Stimulated activated naive B cell treated with anti-CD40 and anti-IgM and Interleukin-4, amounts not matched to agents 10 μg/mL and 1 μg/mL and 100 μg/mL, for 72 hours (primary cell): ENCODE data around the gene NDUFA12.

Experiments
- ATAC-seq, 2 donors: fragments of 150-1000 bp; cut with Tn5 transposase; replicated peaks; 2 replicates each; pipeline ENCODE4 v1.10.0; 2021; ENCODE audit warnings: moderate library complexity in 1 of 2
- DNase-seq: peaks from one replicate; pipeline ENCODE4 v3.0.0; 2021
- H3K27ac Mint-ChIP-seq: one replicate; pipeline ENCODE4 v1.8.0; 2022; ENCODE audit warnings: mild to moderate bottlenecking, mixed read lengths
- H3K27me3 Mint-ChIP-seq, 2 donors: one replicate each; pipeline ENCODE4 v1.8.0; 2022; ENCODE audit warnings: mixed read lengths in 2 of 2
- H3K36me3 Mint-ChIP-seq, 2 donors: one replicate each; pipeline ENCODE4 v1.8.0; 2022; ENCODE audit warnings: mixed read lengths in 2 of 2, mild to moderate bottlenecking in 1 of 2
- H3K4me1 Mint-ChIP-seq, 2 donors: one replicate each; pipeline ENCODE4 v1.8.0; 2022; ENCODE audit warnings: mixed read lengths in 2 of 2, mild to moderate bottlenecking in 1 of 2
- H3K4me3 Mint-ChIP-seq, 2 donors: one replicate each; pipeline ENCODE4 v1.8.0; 2022; ENCODE audit warnings: mild to moderate bottlenecking in 2 of 2, mixed read lengths in 2 of 2, moderate library complexity in 1 of 2
- H3K9me3 Mint-ChIP-seq, 2 donors: one replicate each; pipeline ENCODE4 v1.8.0; 2022; ENCODE audit warnings: mixed read lengths in 2 of 2, mild to moderate bottlenecking in 1 of 2

NDUFA12 gene

GRCh38 chr12:95003213-95003920 is at the start of gene NDUFA12:
TSS of gene NDUFA12 (minus strand) at chr12:95003697. CDS start at chr12:95003680, 17 bp downstream.
- DNase-seq = peak; percentile 94
- ATAC-seq = peak; percentile 99
- H3K9me3 Mint-ChIP-seq = peaks cover 5 to 7% of the 10 kb centered on the region in 2 donors
- H3K36me3 Mint-ChIP-seq = peaks cover 27 to 34% of the 10 kb centered on the region in 2 donors
- peak within 1 kb of the TSS; percentile 87 to 94 for H3K4me3 Mint-ChIP-seq
- peak within 1 kb of the TSS; percentile 97 for H3K27ac Mint-ChIP-seq
- H3K4me1 Mint-ChIP-seq = peaks cover 21 to 30% of the 10 kb centered on the region in 2 donors
- H3K27me3 Mint-ChIP-seq = no peaks in the 10 kb centered on the region

- Mint-ChIP-seq H3K27me3 (no peaks in the 10 kb centered on the region), H3K9me3 (no peaks in the 10 kb centered on the region), H3K4me1 (peaks cover 1 to 5% of the 10 kb centered on the region in 2 donors), H3K4me3 (no peak overlapping the region), H3K27ac (no peak overlapping the region), H3K36me3 (peaks cover 24 to 26% of the 10 kb centered on the region in 2 donors)
- no peak for DNase-seq
- no peak for ATAC-seq
These were observed 47.7 kb upstream of the NDUFA12 start for GRCh38 chr12:95051241-95051640.

- Mint-ChIP-seq H3K4me3 (no peak overlapping the region), H3K27ac (no peak overlapping the region), H3K9me3 (no peaks in the 10 kb centered on the region), H3K36me3 (peaks cover 22 to 25% of the 10 kb centered on the region in 2 donors), H3K4me1 (peaks cover 3 to 7% of the 10 kb centered on the region in 2 donors), H3K27me3 (no peaks in the 10 kb centered on the region)
- ATAC-seq (no peak), DNase-seq (no peak)
These were observed 34.4 kb upstream of the NDUFA12 start for GRCh38 chr12:95037906-95038305.

- ATAC-seq (no peak), DNase-seq (no peak)
- Mint-ChIP-seq H3K27ac (no peak overlapping the region), H3K4me1 (peaks cover 3 to 7% of the 10 kb centered on the region in 2 donors), H3K36me3 (peaks cover 16 to 17% of the 10 kb centered on the region in 2 donors), H3K4me3 (no peak overlapping the region), H3K27me3 (no peaks in the 10 kb centered on the region), H3K9me3 (no peaks in the 10 kb centered on the region)
These were observed 31.3 kb upstream of the NDUFA12 start for GRCh38 chr12:95034750-95035149.

- H3K9me3 Mint-ChIP-seq = no peaks in the 10 kb centered on the region
- H3K27ac Mint-ChIP-seq = no peak overlapping the region
- DNase-seq (no peak), ATAC-seq (peak in 1 of 2 donors; percentile 58)
- peaks cover 9 to 26% of the 10 kb centered on the region in 2 donors for H3K36me3 Mint-ChIP-seq
- peaks cover 4 to 9% of the 10 kb centered on the region in 2 donors for H3K4me1 Mint-ChIP-seq
- no peaks in the 10 kb centered on the region for H3K27me3 Mint-ChIP-seq
- H3K4me3 Mint-ChIP-seq = no peak overlapping the region
These were observed 19.0 kb upstream of the NDUFA12 start for GRCh38 chr12:95022477-95022876.

- DNase-seq (no peak), ATAC-seq (peak; percentile 67 to 68)
- H3K9me3 Mint-ChIP-seq = peaks cover 5 to 6% of the 10 kb centered on the region in 2 donors
- no peak overlapping the region for H3K27ac Mint-ChIP-seq
- peaks cover 8 to 29% of the 10 kb centered on the region in 2 donors for H3K36me3 Mint-ChIP-seq
- no peaks in the 10 kb centered on the region for H3K27me3 Mint-ChIP-seq
- peaks cover 7 to 13% of the 10 kb centered on the region in 2 donors for H3K4me1 Mint-ChIP-seq
- no peak overlapping the region for H3K4me3 Mint-ChIP-seq
These were observed 14.0 kb upstream of the NDUFA12 start for GRCh38 chr12:95017482-95017881.

GRCh38 chr12:95016120-95016519 is 12.6 kb upstream of the NDUFA12 start:
- Mint-ChIP-seq H3K36me3 (peaks cover 8 to 26% of the 10 kb centered on the region in 2 donors), H3K27me3 (no peaks in the 10 kb centered on the region), H3K27ac (no peak overlapping the region), H3K4me3 (no peak overlapping the region), H3K9me3 (peaks cover 6 to 7% of the 10 kb centered on the region in 2 donors), H3K4me1 (peaks cover 11 to 14% of the 10 kb centered on the region in 2 donors)
- ATAC-seq (no peak), DNase-seq (no peak)

GRCh38 chr12:95014554-95014953 is 11.1 kb upstream of the NDUFA12 start:
- Mint-ChIP-seq H3K27ac (peak overlapping the region; percentile 37), H3K4me3 (no peak overlapping the region), H3K36me3 (peaks cover 16 to 32% of the 10 kb centered on the region in 2 donors), H3K4me1 (peaks cover 18 to 29% of the 10 kb centered on the region in 2 donors), H3K27me3 (no peaks in the 10 kb centered on the region), H3K9me3 (peaks cover 6 to 8% of the 10 kb centered on the region in 2 donors)
- no peak for ATAC-seq
- no peak for DNase-seq

- ATAC-seq (no peak), DNase-seq (no peak)
- H3K4me1 Mint-ChIP-seq = peaks cover 11 to 27% of the 10 kb centered on the region in 2 donors
- peaks cover 21 to 26% of the 10 kb centered on the region in 2 donors for H3K36me3 Mint-ChIP-seq
- no peak overlapping the region for H3K27ac Mint-ChIP-seq
- H3K27me3 Mint-ChIP-seq = no peaks in the 10 kb centered on the region
- H3K9me3 Mint-ChIP-seq = peaks cover 7% of the 10 kb centered on the region in 2 donors
- no peak overlapping the region for H3K4me3 Mint-ChIP-seq
These were observed 2.7 kb upstream of the NDUFA12 start for GRCh38 chr12:95006206-95006605.

GRCh38 chr12:95004610-95005009 is 1.1 kb upstream of the NDUFA12 start:
- H3K36me3 Mint-ChIP-seq = peaks cover 15 to 23% of the 10 kb centered on the region in 2 donors
- no peak for DNase-seq
- peak overlapping the region; percentile 50 to 87 for H3K4me3 Mint-ChIP-seq
- ATAC-seq = no peak
- H3K27ac Mint-ChIP-seq = peak overlapping the region; percentile 81
- no peaks in the 10 kb centered on the region for H3K27me3 Mint-ChIP-seq
- H3K9me3 Mint-ChIP-seq = peaks cover 5 to 7% of the 10 kb centered on the region in 2 donors
- H3K4me1 Mint-ChIP-seq = peaks cover 9 to 18% of the 10 kb centered on the region in 2 donors

GRCh38 chr12:95003921-95004272 is 400 bp upstream of the NDUFA12 start:
- ATAC-seq (peak; percentile 6 to 20), DNase-seq (no peak)
- Mint-ChIP-seq H3K4me1 (peaks cover 16 to 25% of the 10 kb centered on the region in 2 donors), H3K27me3 (no peaks in the 10 kb centered on the region), H3K27ac (peak overlapping the region; percentile 97), H3K9me3 (peaks cover 5 to 7% of the 10 kb centered on the region in 2 donors), H3K36me3 (peaks cover 22 to 30% of the 10 kb centered on the region in 2 donors), H3K4me3 (peak overlapping the region; percentile 87 to 94)

GRCh38 chr12:95002754-95003153 is 743 bp downstream of the NDUFA12 start:
- Mint-ChIP-seq H3K27ac (peak overlapping the region; percentile 97), H3K9me3 (peaks cover 5 to 7% of the 10 kb centered on the region in 2 donors), H3K4me1 (peaks cover 24 to 35% of the 10 kb centered on the region in 2 donors), H3K4me3 (peak overlapping the region; percentile 87 to 94), H3K36me3 (peaks cover 23 to 35% of the 10 kb centered on the region in 2 donors), H3K27me3 (no peaks in the 10 kb centered on the region)
- DNase-seq (no peak), ATAC-seq (no peak)

- H3K27me3 Mint-ChIP-seq = no peaks in the 10 kb centered on the region
- H3K4me1 Mint-ChIP-seq = peaks cover 25 to 36% of the 10 kb centered on the region in 2 donors
- ATAC-seq = no peak
- no peak overlapping the region for H3K27ac Mint-ChIP-seq
- DNase-seq = no peak
- H3K9me3 Mint-ChIP-seq = no peaks in the 10 kb centered on the region
- peaks cover 24 to 35% of the 10 kb centered on the region in 2 donors for H3K36me3 Mint-ChIP-seq
- H3K4me3 Mint-ChIP-seq = peak overlapping the region; percentile 5 to 15
These were observed 5.2 kb downstream of the NDUFA12 start for GRCh38 chr12:94998326-94998725.

GRCh38 chr12:94997726-94998125 is 5.8 kb downstream of the NDUFA12 start:
- Mint-ChIP-seq H3K4me3 (no peak overlapping the region), H3K9me3 (no peaks in the 10 kb centered on the region), H3K36me3 (peaks cover 24 to 35% of the 10 kb centered on the region in 2 donors), H3K27ac (no peak overlapping the region), H3K4me1 (peaks cover 25 to 34% of the 10 kb centered on the region in 2 donors), H3K27me3 (no peaks in the 10 kb centered on the region)
- ATAC-seq (no peak), DNase-seq (no peak)

- peaks cover 23 to 30% of the 10 kb centered on the region in 2 donors for H3K4me1 Mint-ChIP-seq
- H3K27me3 Mint-ChIP-seq = no peaks in the 10 kb centered on the region
- no peak overlapping the region for H3K4me3 Mint-ChIP-seq
- no peaks in the 10 kb centered on the region for H3K9me3 Mint-ChIP-seq
- H3K27ac Mint-ChIP-seq = no peak overlapping the region
- peaks cover 28 to 37% of the 10 kb centered on the region in 2 donors for H3K36me3 Mint-ChIP-seq
- ATAC-seq = no peak
- no peak for DNase-seq
These were observed 6.4 kb downstream of the NDUFA12 start for GRCh38 chr12:94997061-94997460.
